HG02610 (cell line): ENCODE results near the gene DCTN2.
"Not testable (repeated sequence)": the region's sequence is repeated elsewhere in the genome, so short reads cannot be mapped to it uniquely, and the experiment has no call there.

ENCODE experiments used
- ATAC-seq: cut with Tn5 transposase; IDR thresholded peaks from one replicate; pipeline ENCODE4 v1.9.1; 2021; ENCODE audit warnings: mild to moderate bottlenecking, moderate library complexity; ENCODE audit not compliant: unreplicated experiment

DCTN2 gene

DNA sequence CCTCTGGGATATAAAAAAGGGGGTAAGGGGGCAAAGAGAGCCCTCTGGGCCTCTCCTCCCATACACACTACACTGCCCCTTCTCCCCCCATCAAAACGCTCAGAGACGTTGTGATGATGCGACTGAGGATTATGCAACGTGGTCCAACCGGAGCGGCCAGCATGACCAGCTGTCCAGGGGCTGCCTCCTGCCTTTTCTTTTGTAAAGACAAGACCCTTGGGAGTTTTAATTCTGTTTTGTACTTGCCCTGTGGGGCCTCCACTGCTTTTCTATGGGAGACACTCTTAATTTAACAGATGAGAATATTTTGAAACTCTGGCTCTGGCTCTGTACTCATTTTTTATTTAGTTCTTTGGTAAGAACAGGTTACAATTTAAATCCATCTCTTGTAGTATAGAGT, 17.2 kb downstream of the DCTN2 start:
- ATAC-seq, result no peak

DNA sequence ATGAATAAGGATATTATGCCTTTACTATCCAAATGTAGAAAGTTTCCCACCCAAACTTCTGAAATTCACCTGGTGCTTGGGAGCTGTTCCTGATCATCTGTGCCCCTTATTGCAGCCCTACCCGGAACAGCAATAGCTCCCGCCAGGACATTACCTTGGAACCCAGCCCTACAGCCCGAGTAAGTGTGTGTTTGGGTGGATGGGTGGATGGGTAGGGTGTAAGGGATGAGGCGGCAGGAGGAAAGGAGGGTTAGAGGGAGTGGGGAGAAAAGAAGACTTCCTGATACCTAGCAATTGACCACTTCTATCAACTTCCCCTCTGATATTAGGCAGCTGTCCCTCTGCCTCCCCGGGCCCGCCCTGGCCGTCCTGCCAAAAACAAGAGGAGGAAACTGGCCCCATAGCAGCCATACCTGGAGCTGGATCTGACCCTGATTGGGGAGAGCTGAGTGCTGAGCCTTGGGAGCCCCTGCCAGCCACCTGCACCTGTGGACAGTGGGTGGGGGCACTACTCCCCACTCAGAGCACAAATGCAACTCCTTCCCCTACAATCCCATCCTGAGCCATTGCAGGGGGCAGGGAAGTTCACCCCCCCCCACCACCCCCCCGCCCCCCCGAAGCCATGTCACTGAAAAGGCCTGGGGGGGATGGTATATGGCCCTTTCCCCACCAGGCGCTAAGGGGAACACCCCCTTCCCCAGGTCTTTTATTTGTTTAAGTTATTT, 18.0 kb downstream of the DCTN2 start:
- no peak for ATAC-seq

DNA sequence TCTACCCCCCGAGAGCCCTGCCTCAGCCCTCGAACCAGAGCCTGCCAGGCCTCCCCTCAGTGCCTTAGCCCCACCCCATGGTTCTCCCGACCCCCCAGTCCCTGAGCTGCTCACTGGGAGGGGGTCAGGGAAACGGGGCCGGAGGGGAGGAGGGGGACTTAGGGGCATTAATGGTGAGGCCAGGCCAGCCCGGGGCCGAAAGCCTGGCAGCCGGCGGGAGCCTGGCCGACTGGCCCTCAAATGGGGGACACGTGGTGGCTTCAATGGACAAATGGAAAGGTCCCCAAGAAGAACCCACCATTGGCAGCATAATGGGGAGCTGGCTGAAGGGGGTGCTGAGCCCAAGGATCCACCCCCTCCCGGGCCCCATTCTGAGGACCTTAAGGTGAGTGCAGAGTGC, 18.8 kb downstream of the DCTN2 start:
- no peak for ATAC-seq

DNA sequence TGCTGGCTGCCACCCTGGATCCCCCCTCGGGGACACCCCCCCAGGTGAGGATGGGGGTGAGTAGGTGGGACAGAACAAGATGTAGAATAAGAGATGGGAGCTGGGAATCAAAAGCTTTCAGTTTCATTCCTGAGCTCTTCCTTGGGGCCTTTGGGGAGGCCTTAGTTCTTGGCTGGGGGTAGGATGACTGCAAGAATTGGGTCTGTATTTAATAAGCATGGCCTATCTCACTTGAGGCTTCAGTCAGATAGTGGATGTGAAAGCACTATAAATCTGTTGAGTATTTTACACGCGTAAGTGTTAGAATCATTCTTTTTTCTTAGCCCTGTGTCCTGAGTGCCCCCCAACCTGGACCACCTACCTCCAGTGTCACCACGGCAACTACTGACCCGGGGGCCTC, 19.8 kb downstream of the DCTN2 start:
- no peak for ATAC-seq

DNA sequence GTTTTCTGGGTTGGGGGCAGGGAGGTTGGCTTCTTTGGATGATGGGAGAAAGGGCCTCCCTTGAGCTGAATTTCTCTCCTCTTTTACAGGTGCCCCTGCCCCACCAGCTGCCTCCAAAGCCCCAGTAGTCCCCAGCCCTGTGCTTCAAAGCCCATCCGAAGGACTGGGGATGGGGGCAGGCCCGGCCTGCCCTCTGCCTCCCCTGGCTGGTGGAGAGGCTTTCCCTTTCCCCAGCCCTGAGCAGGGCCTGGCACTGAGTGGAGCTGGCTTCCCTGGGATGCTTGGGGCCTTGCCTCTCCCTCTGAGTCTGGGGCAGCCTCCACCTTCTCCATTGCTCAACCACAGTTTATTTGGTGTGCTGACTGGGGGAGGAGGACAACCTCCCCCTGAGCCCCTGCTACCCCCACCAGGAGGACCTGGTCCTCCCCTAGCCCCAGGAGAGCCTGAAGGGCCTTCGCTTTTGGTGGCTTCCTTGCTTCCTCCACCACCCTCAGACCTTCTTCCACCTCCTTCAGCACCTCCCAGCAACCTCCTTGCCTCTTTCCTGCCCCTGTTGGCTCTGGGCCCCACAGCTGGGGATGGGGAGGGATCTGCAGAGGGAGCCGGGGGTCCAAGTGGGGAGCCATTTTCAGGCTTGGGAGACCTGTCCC, 20.4 kb downstream of the DCTN2 start:
- ATAC-seq, result no peak

DNA sequence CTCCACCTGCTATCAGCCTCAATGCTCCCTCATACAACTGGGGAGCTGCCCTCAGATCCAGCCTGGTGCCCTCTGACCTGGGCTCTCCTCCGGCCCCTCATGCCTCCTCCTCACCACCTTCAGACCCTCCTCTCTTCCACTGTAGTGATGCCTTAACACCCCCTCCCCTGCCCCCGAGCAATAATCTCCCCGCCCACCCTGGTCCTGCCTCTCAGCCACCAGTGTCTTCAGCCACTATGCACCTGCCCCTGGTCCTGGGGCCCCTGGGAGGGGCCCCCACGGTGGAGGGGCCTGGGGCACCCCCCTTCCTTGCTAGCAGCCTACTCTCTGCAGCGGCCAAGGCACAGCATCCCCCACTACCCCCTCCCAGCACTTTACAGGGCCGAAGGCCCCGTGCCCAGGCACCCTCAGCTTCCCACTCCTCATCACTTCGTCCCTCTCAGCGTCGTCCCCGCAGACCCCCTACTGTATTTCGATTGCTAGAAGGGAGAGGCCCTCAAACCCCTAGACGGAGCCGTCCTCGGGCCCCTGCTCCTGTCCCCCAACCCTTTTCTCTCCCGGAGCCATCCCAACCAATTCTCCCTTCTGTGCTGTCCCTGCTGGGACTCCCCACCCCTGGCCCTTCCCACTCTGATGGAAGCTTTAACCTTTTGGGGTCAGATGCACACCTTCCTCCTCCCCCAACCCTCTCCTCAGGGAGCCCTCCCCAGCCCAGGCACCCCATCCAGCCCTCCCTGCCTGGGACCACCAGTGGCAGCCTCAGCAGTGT, 21.2 kb downstream of the DCTN2 start:
- no peak for ATAC-seq

DNA sequence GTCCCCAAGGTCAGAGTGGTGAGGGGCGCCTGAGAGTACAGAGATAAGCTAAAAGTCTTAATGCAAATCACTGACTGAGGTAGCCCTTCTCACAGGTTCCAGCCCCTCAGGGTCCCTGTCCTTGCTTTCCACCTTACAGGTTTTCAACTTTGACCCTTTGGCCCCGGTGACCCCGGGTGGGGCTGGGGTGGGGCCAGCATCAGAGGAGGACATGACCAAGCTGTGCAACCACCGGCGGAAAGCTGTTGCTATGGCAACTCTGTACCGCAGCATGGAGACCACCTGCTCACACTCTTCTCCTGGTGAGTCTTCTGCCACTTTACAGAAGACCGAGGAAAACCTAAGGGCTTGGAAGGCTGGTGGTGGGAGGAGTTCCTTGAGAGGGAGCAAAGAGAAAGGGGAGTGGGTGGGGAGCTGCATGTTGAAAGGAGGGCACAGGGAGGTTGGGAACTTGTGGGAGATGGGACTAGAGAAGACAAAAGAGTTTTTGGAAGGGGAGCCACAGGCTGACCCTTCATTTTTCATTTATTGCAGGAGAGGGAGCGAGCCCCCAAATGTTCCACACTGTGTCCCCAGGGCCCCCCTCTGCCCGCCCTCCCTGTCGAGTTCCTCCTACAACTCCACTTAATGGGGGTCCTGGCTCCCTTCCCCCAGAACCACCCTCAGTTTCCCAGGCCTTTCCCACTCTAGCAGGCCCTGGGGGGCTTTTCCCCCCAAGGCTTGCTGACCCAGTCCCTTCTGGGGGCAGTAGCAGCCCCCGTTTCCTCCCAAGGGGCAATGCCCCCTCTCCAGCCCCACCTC, 22.0 kb downstream of the DCTN2 start:
- no peak for ATAC-seq

DNA sequence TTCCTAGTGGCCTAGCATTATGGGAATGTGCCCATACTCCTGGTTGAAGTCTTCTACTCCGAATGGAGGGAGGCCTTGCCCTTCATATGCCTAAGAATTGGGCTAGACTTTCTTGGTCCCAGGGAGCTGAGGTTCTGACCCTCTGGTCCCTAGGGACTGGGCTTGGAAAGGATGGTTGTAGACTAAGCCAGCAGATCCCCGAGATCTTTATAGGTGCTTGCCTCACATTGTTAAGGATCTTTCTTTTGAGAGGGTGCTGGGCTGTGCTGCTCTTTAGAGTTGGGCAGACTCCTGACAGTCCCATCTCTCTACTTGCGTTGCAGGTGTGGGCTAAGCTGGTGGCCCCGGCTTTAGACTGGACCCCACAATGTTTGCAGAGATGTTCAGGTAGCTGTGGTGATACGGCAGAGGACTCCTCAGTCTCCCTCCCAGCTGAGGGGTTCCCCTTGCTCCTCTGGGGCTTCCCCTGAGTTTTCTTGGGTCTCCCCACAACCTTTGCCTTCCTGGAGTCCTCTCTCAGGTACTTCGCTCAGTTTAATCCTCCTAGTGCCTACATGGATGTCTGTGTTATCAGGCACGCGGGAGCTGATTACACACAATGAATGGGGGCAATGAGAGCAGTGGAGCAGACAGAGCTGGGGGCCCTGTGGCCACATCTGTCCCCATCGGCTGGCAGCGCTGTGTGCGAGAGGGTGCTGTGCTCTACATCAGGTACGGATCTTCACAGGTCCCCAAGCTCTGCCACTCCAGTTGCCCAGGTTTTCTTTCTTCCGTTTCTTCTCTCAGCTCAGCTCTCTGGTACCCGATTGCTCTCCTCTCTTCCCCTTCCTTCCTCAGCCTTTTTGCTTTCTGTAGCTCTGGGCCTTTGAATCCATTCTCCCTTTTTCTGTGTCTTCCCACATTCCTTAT, 23.0 kb downstream of the DCTN2 start:
- ATAC-seq, result no peak

DNA sequence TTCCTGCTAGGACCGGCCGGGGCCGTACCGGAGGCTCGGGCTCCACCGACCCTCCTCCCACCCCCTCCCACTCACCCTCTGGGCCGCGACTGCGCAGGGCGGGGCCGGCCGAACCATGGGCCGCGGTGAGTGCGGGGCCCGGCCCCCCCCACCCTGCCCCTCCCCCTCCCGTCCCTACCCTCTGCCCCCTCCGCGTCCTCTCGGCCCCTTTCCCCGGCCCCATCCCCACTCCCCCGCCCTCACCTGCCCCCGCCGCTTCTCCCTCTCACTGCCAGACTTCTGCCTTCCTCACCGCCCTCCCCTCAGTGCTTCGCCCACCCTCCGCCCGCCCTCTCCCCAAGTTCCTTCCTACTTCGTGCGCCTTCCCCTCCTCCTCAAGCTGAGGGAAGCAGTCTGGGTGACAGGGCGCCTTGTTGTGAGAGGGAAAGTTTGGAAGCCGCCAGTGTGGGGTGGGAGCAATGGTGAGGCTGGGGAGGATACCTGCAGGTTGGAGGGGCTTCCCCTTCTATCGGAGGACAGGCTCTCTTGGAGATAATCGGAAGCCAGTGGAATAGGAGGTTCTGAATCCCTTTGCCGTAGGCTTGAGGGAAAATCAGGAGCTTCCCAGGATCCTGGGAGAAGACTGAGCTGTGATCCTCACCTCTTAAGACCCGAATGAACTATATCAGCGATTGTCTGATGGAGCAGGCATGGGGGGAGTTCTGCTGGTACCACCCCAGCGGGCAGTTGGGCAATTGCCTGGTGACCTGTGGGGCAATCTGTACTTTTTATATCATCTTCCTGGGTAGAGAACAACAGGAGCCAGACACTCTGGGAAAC, 23.9 kb downstream of the DCTN2 start:
- ATAC-seq, result no peak

DNA sequence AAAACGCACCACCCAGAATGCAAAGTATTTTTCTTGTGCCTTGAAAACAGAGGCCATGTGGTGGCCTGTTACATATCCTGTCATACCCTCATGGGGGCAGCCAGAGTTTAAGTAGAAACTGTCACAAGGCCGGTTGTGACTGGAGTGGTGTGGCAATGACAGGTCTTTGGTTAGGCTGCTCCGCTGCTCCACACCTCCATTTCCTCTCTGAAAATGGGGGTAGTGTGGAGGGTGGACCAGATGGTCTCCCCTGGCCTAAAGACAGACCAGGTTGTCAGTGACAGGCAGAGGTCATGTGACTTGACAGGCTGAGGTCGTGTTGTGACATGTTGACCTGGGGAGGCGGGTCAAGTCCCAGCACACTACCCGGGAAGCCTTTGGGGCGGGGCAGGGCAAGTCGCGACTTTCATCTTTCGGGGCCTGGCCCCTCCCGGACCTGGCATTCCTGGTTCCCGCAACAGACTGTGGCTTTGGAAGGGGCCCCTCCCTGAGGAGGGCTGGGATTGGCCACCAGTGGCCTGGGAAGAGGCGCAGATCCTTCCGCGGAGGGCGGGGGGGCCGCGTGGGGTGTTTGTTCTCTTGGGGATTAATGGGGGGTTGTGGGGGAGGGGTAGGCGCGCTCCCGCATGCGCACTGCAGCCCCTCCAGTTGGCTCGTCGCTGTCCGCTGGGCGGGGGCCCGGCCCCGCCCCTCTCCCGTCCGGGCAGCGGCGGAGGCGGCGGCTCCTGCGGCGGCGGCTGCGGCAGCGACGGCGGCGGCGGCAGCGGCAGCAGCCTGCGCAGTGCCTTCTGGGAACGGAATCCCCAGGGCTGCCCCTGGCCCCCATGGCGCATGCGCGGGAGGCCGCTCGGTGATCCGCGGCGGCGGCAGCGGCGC, 24.7 kb downstream of the DCTN2 start, which contains the start of gene MBD6:
Gene MBD6, plus strand, starts transcription at position 814 of the 876 bp plus-strand sequence. CDS start 1,480 bp downstream, outside the sequence.
- peak; percentile 28 for ATAC-seq

DNA sequence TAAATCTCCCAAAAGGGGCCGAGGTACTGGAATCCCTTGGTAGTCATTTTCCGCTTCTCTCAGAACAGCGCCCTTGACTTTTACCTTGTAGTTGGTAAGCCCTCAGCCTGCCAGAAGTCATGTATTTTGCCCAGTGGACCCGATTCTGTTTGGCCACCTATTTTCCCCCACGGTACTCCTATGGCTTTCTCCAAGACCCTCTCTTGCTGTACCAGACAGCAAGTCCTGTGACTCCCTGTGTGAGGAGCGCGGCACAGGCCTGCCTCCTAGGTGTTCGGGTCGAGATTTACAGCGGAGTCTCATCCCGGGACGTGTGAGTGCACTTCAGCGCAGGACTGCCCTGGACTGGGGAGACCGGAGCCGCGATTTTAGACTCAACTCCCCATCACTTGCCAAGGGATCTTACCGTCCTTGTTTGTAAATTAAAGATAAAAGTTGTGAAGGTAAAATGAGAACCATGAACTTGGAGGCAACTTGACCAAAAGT, 25.4 kb downstream of the DCTN2 start:
- ATAC-seq, result no peak

DNA sequence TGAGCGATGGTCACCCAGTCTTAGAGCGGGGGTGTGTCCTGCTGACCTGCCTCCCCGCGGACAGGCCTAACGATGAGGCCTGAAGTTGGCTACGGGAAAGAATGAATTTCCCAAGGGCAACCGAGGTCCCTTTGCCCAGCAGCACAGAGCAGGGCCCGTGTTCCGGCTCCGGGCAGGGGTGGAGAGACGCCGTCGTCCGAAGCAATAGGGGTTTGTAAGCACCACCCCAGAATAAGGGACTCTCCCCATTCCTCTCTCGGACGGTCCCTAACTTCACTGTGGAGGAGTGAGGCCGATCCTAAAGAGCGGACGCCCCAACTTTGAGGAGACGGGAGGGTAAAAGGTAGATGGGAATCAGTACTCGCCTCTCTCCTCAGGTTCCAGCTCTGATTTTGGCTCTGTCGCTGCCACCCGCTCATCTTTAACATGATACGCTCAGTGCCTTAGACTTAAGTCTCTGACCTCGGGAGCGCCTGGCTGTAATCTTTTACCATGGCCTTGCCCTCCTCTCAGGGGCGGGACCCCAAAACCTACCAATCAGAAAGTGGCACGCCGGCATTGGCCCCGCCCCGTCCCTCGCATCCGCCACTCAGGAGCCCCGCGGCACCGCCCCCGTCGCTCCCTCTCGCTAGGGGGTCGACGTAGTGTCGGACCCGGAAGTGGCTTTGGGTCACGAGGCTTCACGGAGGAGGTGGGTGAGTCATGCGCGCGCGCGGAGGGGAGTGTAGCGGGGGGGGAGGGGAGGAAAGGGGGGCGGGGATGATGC, 26.8 kb downstream of the DCTN2 start, which contains the start of gene DDIT3:
Gene DDIT3, minus strand, starts transcription at position 462 of the 766 bp plus-strand sequence. CDS start 3,108 bp downstream, outside the sequence.
- ATAC-seq, result peak; percentile 68

DNA sequence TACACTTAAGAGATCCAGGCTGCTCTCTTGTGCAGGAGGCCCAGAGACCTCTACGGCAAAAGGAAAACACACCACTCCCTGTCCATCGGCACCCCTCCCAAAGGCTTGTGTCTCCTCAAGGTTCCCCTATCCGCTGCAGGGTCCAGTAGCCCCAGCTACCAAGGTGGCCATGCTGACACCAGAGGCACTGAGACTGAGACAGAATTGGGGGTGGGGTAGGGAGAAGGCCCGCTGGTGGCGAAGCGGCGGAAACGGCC, 27.3 kb downstream of the DCTN2 start:
- ATAC-seq, result peak; percentile 0

DNA sequence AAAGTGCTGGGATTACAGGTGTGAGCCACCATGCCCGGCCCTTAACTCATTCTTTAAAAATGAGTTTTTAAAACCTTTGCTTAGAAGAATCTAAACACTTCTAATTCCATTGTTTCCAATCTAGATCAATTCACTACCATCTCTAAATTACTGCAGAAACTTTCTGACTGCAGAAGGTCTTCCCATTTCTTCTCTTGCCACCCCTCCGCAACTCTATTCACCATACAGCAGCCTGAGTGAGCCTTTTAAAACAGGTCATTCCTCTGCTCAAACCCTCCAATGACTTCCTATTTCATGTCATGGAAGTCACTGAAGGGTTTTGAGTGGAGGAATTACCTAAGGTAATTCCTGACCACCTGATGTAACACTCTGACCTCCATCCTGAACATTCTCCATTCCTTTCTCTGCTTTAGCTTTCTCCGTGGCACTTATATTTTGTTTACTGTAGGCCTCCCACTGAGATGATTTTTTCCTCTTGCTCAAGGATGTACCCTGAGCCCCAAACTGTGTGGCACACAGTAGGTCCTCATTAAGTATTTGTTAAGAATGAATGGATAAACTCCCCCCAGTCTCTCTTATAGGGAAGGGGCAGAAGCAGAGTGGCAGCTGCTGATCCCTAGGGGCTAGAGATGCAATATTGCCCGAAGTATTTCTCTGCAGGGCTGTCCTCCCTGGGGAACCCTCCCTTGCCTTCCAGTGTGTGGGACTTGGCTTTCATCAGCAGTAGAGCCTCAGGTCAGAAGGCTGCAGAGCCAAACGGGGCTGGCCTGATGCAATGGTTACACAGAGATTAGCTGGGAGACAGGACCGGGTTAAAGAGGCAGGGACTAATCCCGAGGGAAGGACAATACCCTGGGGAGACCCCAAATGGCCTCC, 27.8 kb downstream of the DCTN2 start:
- no peak for ATAC-seq

DNA sequence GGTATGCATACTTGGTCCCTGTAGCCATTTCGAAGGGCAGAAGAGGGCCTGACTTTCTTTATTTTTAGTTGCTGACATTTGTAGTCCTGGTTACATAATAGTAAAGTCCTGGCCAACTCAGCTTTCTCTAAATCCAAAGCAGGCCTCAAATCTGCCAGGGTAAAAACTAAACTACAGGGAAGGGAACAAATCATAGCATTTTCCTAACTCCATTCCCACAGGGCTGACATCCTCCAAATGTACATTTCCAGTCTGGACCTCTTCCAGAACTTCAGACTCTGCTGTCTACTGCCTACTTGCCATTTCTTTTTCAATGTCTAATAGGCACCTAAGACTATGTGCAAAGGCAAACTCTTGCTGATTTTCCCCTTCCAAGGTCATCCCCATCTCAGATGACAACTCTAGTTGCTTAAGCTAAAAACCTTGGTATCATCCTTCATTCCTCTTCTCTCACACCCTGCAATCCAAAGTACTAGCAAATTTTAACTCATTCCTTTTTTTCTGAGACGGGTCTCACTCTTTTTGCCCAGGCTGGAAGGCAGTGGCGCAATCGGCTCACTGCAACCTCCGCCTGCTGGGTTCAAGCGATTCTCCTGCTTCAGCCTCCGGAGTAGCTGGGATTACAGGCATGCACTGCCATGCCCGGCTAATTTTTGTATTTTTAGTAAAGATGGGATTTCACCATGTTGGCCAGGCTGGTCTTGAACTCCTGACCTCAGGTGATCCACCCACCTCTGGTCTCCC, 28.6 kb downstream of the DCTN2 start:
- ATAC-seq, result no peak

DNA sequence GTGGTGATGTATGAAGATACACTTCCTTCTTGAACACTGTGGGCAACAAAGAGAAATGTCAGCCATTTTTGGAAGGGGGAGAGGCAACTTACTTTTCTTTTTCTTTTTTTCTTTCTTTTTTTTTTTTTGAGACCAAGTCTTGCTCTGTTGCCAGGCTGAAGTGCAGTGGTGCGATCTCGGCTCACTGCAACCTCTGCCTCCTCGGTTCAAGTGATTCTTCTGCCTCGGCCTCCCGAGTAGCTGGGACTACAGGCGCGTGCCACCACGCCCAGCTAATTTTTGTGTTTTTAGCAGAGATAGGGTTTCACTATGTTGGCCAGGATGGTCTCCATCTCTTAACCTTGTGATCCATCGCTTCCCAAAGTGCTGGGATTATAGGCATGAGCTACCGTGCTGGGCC, 29.3 kb downstream of the DCTN2 start:
- ATAC-seq, result not testable (repeated sequence)
